NCI-H82 treated with DMSO at 0.1 percent for 48 hours (cell line): Measurements from ENCODE around the gene C19orf33.

ENCODE experiments used
- DNase-seq: peaks from one replicate; lab custom pipeline; 2025; ENCODE audit not compliant: unreplicated experiment; lab: John Stamatoyannopoulos, UW

C19orf33 gene

GRCh38 chr19:38336638-38337359, 32.7 kb downstream of the C19orf33 start:
- DNase-seq, result peak; percentile 96

- DNase-seq, result no peak
These were observed 33.3 kb downstream of the C19orf33 start for GRCh38 chr19:38337360-38337653.

GRCh38 chr19:38339011-38339410, 35.0 kb downstream of the C19orf33 start:
- peak; percentile 76 for DNase-seq

GRCh38 chr19:38340927-38341326, 36.9 kb downstream of the C19orf33 start:
- DNase-seq, result no peak

- no peak for DNase-seq
These were observed 42.8 kb downstream of the C19orf33 start for GRCh38 chr19:38346837-38347236.

GRCh38 chr19:38350883-38351282, 46.8 kb downstream of the C19orf33 start:
- DNase-seq, result no peak

GRCh38 chr19:38351865-38352395, 47.9 kb downstream of the C19orf33 start:
- no peak for DNase-seq

- no peak for DNase-seq
These were observed 48.6 kb downstream of the C19orf33 start for GRCh38 chr19:38352611-38353010.
